ENCODE results near the gene TBX15. TPM values are rescaled to one million over a fixed set of nuclear protein-coding genes. Genes with fewer than 3 reads are reported as not detected.
"Not testable (repeated sequence)": the region's sequence is repeated elsewhere in the genome, so short reads cannot be mapped to it uniquely, and the experiment has no call there.

Gene TBX15
- total RNA-seq, 1 donor from 2014 or later, result not detected

DNA sequence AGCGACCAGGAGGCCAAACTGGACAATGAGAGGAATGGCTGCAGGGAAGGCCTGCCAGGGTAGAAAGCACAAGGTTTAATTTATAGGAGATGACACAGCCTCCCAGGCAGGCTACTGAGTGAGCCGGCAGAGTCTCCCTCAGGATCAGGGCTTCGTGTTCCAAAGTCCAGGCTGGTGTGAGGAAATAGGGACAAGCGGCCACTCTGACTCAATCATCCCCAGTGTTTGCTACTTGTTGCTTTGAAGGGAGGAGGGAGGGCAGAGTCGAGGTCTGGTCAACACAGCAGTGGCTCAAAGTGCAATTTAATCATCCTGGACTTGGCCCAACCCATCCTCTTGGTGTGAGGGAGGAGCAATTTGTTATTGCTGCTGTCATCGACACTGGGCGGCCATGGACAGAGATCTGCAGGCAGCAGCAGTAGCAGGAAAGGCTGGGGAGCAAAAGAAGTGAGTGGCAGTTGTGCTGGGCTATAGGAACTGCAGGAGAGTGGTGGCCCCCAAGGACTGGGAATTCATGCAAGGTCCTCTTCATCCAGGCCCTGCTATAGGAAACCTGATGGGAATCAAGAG lies 27.5 kb downstream of the TBX15 start:
- intact Hi-C loops (cut with micrococcal nuclease), result no loop called here

- intact Hi-C loops (cut with micrococcal nuclease), result no loop called here
Observed at GRCh38 chr1:118960026-118960561, 28.0 kb downstream of the TBX15 start.

DNA sequence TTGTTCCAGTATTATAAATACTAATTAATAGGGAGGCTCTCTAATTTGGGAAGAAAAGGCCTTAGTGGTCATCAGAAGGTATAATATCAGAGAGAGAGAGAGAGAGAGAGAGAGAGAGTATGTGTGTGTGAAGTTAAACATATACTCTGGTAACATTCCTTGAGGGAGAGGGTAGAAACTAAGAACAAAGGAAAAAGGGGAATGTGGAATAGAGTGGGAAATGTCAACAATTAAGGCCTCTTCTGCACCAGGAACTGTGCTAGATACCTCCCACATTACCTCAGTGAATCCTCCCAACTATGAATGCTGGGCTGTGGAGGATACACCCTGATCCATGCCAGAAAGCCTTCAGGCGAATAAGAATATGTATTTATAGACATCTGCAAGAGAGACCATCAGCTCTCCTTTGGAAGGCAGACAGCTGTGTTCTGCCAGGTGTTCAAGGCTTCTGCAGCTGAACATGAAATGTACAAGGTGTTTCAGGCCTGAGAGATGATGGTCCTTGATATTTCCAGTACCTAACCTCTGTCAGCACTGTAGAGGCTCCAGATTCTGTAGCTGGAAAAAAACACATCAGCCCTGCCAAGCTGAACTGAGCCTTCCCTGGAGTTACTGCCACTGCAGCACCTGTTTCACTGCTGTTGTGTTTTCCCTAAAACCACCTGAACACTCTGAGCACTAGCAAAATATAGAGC lies 29.1 kb downstream of the TBX15 start:
- intact Hi-C loops (cut with micrococcal nuclease), result no loop called here

DNA sequence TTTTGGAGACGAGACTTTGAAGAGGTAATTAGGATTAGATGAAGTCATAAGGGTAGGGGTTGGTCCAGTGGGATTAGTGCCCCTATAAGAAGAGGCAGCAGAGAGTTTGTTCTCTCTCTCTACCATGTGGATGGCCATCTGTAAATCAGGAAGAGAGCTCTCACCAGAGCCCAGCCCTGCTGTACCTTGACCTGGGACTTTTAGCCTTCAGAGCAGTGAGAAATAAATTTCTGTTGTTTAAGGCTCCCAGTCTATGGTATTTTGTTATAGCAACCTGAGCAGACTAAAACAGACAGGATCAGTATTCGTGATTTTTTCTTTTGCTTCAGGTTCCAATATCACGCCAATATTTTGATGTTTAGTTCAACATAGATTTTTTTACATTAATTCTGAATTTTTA lies 30.0 kb downstream of the TBX15 start:
- intact Hi-C loops (cut with micrococcal nuclease), result no loop called here

DNA sequence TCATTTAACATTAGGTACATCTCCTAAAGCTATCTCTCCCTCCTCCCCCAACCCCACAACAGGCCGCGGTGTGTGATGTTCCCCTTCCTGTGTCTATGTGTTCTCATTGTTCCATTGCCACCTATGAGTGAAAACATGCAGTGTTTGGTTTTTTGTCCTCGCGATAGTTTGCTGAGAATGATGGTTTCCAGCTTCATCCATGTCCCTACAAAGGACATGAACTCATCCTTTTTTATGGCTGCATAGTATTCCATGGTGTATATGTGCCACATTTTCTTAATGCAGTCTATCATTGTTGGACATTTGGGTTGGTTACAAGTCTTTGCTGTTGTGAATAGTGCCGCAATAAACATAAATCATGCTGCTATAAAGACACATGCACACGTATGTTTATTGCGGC lies 30.6 kb downstream of the TBX15 start:
- intact Hi-C loops (cut with micrococcal nuclease), result not testable (repeated sequence)

DNA sequence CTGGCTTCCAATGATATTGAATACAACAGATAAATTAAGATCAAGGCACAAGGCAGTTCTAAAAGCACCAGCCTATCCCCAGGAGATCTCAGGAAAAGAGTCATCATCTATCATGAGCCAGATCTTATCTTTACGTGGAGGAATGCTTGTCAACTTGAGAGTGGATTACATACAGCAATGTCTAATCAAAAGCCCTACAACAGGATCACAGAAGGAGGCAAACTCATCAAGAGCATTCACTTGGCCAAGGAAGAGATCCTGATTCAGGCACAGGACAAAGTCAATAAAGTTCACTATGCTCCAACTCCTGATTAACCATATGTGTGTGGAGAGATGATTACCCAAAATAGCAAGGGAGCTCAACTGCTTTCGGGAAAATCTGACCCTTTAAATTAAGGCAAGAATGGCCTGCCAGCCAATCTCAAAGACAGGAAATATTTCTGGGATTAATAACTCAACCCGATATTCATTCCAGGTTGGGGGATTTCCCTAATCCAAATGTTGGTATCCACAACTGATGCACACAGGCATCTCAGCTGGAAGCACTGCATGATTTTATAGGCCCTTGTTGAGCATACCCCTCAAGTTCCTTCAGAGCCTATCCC lies 33.7 kb downstream of the TBX15 start:
- intact Hi-C loops (cut with micrococcal nuclease), result no loop called here

DNA sequence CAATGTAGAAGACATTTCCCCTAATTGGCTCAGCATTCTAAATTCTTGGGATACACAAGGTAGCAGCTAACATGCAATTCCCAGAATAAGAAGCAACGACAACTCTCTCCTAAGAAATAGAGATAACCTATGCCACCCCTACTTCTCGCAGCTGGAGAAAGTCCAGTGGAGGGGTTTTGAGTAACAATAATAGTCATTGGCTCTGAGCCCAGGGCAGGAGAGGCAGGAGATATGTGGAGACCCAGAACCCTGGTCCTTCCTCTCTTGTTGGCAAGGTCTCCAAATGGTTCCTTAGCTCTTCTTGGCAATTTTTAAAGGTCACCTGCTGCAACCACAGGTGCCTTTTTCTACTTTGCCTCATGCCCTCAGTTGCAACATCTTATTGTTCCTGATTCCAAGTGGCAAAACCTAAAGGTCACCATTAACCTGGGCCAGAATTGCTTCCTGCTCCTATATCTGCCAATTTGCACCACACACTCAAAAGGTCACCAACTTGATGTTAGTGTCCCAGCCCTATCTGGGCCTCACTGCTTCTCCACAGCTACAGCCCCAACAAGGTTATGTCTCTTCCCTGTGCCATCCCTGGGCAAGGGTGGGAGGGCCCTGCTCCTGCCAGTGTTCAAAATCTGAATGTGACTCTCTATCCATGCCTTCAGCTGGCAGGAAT lies 36.7 kb downstream of the TBX15 start:
- intact Hi-C loops (cut with micrococcal nuclease), result no loop called here

DNA sequence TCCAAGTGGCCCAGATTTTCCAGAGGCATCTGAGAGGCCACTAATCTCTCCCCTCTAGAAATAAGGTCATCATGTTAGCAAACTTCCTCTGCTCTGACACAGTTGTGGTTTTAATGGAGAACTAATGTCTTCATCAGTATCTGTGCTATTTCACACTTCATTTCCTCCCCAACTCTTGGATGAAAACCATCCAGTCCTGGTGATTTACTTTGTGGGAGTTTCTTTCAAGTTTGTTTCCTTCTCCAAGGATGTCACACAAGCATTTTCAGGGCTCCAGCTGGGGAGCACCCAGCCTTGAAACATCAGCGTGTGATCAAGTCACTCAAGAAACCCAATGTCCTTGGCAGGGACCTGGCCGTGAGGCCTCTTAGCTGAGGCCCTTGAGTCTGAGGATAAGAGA lies 38.8 kb downstream of the TBX15 start:
- intact Hi-C loops (cut with micrococcal nuclease), result no loop called here

GRCh38 chr1:118948846-118949245 lies 39.3 kb downstream of the TBX15 start:
- intact Hi-C loops (cut with micrococcal nuclease), result no loop called here

DNA sequence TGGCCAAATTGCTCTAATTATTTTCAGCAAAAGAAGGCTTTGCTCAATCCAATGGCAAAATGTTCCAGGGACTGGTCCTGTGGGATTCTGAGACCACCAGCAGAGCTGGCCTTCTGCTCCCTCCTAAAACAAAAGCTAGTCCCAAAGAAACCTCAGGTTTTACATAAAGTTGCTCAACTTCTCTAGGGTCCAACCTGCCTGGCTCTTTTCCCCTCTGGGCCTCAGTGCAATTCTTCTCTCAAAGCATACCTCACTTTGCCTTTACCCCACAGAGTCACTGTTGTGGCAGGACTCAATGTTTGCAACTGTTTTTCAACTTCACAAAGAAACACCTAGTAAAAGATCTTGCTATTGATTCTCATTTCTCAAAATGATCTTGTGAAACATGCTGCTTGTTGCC lies 39.8 kb downstream of the TBX15 start:
- intact Hi-C loops (cut with micrococcal nuclease), result no loop called here

GRCh38 chr1:118947790-118948189 lies 40.4 kb downstream of the TBX15 start:
- intact Hi-C loops (cut with micrococcal nuclease), result no loop called here

GRCh38 chr1:118947003-118947765 lies 41.0 kb downstream of the TBX15 start:
- intact Hi-C loops (cut with micrococcal nuclease), result no loop called here

DNA sequence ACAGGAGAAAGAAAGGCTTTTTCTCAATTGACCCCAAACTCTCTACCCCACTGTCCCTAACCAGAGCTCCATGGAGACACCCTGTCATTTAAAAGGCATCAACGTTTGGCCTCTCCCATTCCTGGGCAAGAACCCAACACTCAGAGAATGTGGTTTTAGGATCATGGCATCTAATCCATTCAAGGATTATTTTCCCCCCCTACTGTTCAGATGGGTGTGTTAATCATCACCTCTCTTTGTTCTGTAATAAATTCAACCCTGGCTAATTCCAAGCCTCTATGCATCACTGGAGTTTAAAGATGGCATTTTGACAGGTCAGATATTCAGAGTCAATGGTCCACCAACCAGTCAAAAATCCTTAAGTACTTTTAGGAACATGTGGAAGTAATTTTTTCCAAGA lies 42.7 kb downstream of the TBX15 start:
- intact Hi-C loops (cut with micrococcal nuclease), result no loop called here

DNA sequence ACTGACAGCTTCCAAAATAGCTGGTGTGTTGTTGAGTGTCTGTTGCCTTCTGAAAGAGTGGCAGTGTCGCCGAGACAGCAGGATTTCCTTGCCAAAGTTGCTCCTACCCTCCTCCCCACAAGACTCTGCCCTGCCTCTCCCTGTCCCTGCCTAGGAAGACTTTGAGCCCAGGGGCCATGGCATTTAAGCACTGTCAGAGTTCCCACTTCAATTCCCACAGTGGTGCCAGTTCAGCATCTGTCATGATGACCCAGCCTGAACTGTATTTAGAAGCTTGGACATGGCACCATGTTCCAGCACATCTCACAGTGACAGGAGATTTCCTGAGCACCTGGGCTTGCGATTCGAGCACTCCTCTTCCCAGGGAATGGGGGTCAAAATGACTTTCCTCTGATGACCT lies 43.6 kb downstream of the TBX15 start:
- intact Hi-C loops (cut with micrococcal nuclease), result no loop called here

DNA sequence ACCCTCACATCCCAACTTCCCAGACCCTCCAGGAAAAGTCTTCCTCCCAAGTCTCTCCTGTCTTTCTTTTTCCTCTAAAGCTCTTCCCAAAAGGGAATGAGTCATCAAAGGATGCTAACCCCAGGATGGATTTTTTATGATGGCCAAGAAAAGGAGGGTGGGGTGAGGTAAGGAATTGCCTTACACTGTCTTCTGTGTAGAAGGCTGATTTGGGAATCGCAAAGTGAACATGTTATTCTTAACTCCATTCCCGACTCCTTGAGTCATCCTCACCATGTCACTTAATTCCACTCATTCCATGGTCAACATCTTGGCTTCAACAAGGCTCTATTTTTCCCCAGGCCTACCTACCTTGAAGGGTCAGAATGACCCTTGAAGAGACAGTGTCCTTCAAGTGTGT lies 44.0 kb downstream of the TBX15 start:
- intact Hi-C loops (cut with micrococcal nuclease), result no loop called here

GRCh38 chr1:118940957-118941356 lies 47.2 kb downstream of the TBX15 start:
- intact Hi-C loops (cut with micrococcal nuclease), result no loop called here

DNA sequence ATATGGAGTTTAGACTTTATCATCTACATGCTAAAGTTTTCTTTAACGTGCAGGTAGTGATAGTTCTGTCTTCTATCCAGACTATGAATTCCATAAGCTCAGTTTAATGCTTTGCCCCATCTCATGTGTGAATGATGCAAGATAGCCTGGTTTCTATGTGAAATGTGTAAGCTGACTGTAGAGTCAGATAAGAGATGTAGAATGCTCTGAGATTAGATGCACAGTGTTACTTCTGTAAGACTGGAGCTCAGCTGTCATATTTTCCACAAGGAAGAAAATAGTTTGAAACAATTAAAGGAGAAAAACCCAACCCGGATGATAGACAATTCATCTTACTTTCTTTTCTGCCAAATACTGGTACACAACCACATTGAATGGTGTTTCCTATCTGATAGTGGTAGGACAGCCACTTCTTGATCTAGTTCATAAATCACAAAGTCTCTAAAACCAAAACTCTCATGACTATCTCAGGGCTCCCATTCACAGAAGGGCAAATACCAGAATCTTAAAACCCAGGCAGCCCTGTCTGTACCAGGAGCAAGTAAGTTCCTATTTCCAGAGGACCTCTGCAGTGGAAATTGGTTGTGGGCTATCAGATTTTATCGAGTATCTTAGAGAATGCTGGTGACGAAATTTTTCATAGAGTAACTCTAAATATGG lies 50.6 kb downstream of the TBX15 start:
- intact Hi-C loops (cut with micrococcal nuclease), result no loop called here

GRCh38 chr1:118934706-118935105 lies 53.4 kb downstream of the TBX15 start:
- intact Hi-C loops (cut with micrococcal nuclease), result no loop called here

GRCh38 chr1:118933051-118933781 lies 54.9 kb downstream of the TBX15 start:
- intact Hi-C loops (cut with micrococcal nuclease), result no loop called here

DNA sequence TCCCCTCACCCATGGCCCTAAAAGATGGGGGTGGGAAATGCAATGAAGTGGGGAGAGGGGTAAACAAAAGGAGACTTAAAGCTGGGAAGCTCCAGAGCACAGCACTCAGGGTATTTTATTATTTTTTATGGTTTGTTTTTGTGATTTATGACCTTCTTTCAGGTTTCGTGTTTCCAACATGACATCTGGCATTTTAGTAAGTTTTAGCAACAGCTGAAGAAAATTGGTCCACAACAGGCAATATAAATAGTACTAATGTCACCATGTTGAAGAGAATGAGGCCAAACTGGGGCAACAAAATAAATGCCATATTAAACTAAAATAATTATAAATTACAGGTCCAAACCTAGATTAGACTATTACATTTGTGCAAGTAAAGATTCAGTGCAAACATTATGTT lies 56.3 kb downstream of the TBX15 start:
- intact Hi-C loops (cut with micrococcal nuclease), result no loop called here
